HepG2 (cell line): Measurements from ENCODE around the gene RAB5B. TPM values are rescaled to one million over a fixed set of nuclear protein-coding genes. Genes with fewer than 3 reads are reported as not detected.

ENCODE experiments used
- AKAP8 ChIP-seq: sonication (generic); formaldehyde crosslinking; IDR thresholded peaks from 2 replicates; pipeline ENCODE4 v1.5.1; 2020; ENCODE audit warnings: mild to moderate bottlenecking, missing genetic modification reagents
- CBX2 ChIP-seq, 2 experiments: fragments of 200-600 bp in 1 of 2; sonication (generic); formaldehyde crosslinking in 1 of 2; IDR thresholded peaks; 2 replicates each; pipeline versions ENCODE4 v1.7.0 to v1.8.1; 2018 to 2022; ENCODE audit warnings: low read depth in 2 of 2, low read length in 1 of 2, mild to moderate bottlenecking in 1 of 2, missing genetic modification reagents in 1 of 2
- FOXA3 ChIP-seq: IDR thresholded peaks from 2 replicates; pipeline ENCODE4 v1.6.1; 2016; ENCODE audit warnings: missing genetic modification reagents, missing compliant biosample characterization
- KLF13 ChIP-seq: sonication (generic); formaldehyde crosslinking; IDR thresholded peaks from 2 replicates; pipeline ENCODE4 v1.4.0; 2020; ENCODE audit warnings: mild to moderate bottlenecking, missing genetic modification reagents
- KMT2A ChIP-seq: sonication (generic); formaldehyde crosslinking; IDR thresholded peaks from 2 replicates; pipeline ENCODE4 v1.4.0; 2020; ENCODE audit warnings: missing genetic modification reagents
- PAXIP1 ChIP-seq: sonication (generic); formaldehyde crosslinking; conservative IDR thresholded peaks from 2 replicates; pipeline ENCODE4 v1.4.0; 2020; ENCODE audit warnings: mild to moderate bottlenecking, missing genetic modification reagents, moderate library complexity
- POGK ChIP-seq: sonication (generic); formaldehyde crosslinking; conservative IDR thresholded peaks from 2 replicates; pipeline ENCODE4 v1.8.0; 2022; ENCODE audit warnings: mild to moderate bottlenecking, moderate library complexity, missing genetic modification reagents
- RBFOX2 ChIP-seq: fragments of 200-400 bp; formaldehyde crosslinking; IDR thresholded peaks from 2 replicates; pipeline ENCODE4 v1.6.1; 2017; ENCODE audit warnings: low read depth, mild to moderate bottlenecking, low read length
- RXRB ChIP-seq: IDR thresholded peaks from 2 replicates; pipeline ENCODE4 v1.6.1; 2016; ENCODE audit warnings: borderline replicate concordance, missing genetic modification reagents, missing compliant biosample characterization
- SRSF1 ChIP-seq: fragments of 200-400 bp; formaldehyde crosslinking; optimal IDR thresholded peaks from 2 replicates; pipeline ENCODE3; 2017; ENCODE audit warnings: mild to moderate bottlenecking, low read depth, low read length, moderate library complexity
- ZNF251 ChIP-seq: sonication (generic); formaldehyde crosslinking; IDR thresholded peaks from 2 replicates; pipeline ENCODE4 v1.9.0; 2021; ENCODE audit warnings: mild to moderate bottlenecking, missing genetic modification reagents
- ZNF501 ChIP-seq: sonication (generic); formaldehyde crosslinking; IDR thresholded peaks from 2 replicates; pipeline ENCODE4 v1.5.1; 2020; ENCODE audit warnings: mild to moderate bottlenecking, moderate library complexity, missing genetic modification reagents
- ZNF564 ChIP-seq: sonication (generic); formaldehyde crosslinking; IDR thresholded peaks from 2 replicates; pipeline ENCODE4 v1.8.1; 2023; ENCODE audit warnings: mild to moderate bottlenecking, missing genetic modification reagents
- ZNF569 ChIP-seq: sonication (generic); formaldehyde crosslinking; IDR thresholded peaks from 2 replicates; pipeline ENCODE4 v1.5.0; 2020; ENCODE audit warnings: mild to moderate bottlenecking, missing genetic modification reagents, moderate library complexity, borderline replicate concordance
- ZNF572 ChIP-seq: sonication (generic); formaldehyde crosslinking; IDR thresholded peaks from 2 replicates; pipeline ENCODE4 v1.5.1; 2020; ENCODE audit warnings: mild to moderate bottlenecking, missing genetic modification reagents
- ZNF646 ChIP-seq: sonication (generic); formaldehyde crosslinking; IDR thresholded peaks from 2 replicates; pipeline ENCODE4 v1.9.0; 2021; ENCODE audit warnings: mild to moderate bottlenecking, missing genetic modification reagents
- polyA plus RNA-seq, 8 experiments: library from polyadenylated mRNA; depleted of rRNA in 3 of 8; stranded (reverse) in 7 of 8; unstranded in 1 of 8; fragments of >200 nt; fragmentation: Illumina TruSeq in 4 of 8; extraction: Trizol in 4 of 8; gene quantifications; 2 replicates each; pipeline versions ENCODE4 v1.2.1 to v1.2.3, GENCODE V29; 2011 to 2016; ENCODE audit warnings: low read depth in 4 of 8, missing spikeins in 1 of 8, mixed read lengths in 1 of 8; ENCODE audit not compliant: insufficient read depth in 1 of 8
- total RNA-seq, 5 experiments: library from RNA; depleted of rRNA; stranded (reverse); fragments of >200 nt; fragmentation: Illumina TruSeq; extraction: Trizol; gene quantifications; 2 replicates each; pipeline ENCODE4 v1.2.3, GENCODE V29; 2016; ENCODE audit warnings: low read depth in 1 of 5

The RAB5B gene
- total and polyA plus RNA-seq, 2 of the 13 experiments (the other 11 are each of a cell fraction or from before 2014, with no cell fraction given) = 26.0 to 68.3 TPM

DNA sequence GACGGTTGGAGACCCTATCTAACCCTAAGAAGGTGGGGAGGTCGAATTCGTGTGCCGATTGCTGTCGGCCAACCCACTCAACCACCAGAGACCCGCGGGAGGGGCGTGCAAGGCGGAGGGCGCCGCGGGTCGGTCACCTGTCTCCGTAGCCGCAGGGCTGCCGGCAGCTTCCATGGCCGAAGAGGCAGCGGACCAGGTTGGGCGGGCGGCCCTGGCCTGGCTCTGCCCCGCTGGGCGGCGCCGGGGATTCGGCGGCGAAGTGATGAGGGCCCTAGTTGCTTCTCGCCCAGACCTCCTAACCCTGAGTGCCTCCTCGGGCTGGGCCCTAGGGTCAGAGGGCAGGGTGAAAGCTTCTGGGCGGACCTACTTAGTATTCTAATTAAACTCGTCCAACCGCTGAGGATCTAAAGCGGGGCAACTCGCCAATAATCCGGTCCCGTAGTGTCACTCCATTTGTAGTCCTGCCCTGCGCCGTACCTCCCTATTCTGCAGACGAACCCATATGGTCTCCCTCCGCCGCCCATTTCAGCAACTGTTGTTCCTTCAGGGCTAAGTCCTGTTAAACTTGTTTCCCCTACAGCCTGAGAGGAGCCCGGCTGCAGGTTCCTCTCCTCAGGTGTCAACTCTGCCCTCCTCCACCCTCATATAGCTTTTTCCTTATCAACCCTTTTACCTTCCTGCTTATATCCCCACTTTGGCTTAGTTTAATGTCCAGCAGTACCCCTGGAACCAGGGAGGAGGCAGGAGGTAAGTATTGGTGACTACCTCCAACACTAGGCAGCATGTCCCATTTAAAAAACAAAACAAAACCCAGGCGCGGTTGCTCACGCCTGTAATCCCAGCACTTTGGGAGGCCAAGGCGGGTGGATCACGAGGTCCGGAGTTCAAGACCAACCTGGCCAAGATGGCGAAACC is 46.0 kb upstream of the RAB5B start, which contains the start of gene PYM1 (continued):
- 0 out of 2 replicates have a peak, but pooled peaks have one; percentile 18 for TF ChIP-seq AKAP8 (CRISPR knock-in tag)
- 0 out of 2 replicates have a peak, but pooled peaks have one; percentile 32 for TF ChIP-seq RXRB
- peak; percentile 59; the same call in 1 of the 2 replicates for TF ChIP-seq POGK
- peak; percentile 30; the same call in 1 of the 2 replicates for TF ChIP-seq KMT2A (CRISPR knock-in tag)
- TF ChIP-seq ZNF646 (CRISPR knock-in tag) = no peak
- no peak for TF ChIP-seq KLF13 (CRISPR knock-in tag)
- no peak for TF ChIP-seq ZNF251
- TF ChIP-seq ZNF564 (CRISPR knock-in tag) = no peak
- TF ChIP-seq ZNF572 (CRISPR knock-in tag) = no peak
- peak; percentile 52 for TF ChIP-seq PAXIP1 (CRISPR knock-in tag)
- TF ChIP-seq RBFOX2 = peak; percentile 92
- TF ChIP-seq ZNF569 (CRISPR knock-in tag) = 0 out of 2 replicates have a peak, but pooled peaks have one; percentile 79
- TF ChIP-seq SRSF1 = no peak
- TF ChIP-seq CBX2 (IDR thresholded peaks at IDR 0.05; ENCODE audit: low read depth, low read length) = no peak
- TF ChIP-seq CBX2 (CRISPR knock-in tag; IDR thresholded peaks at IDR 0.05; ENCODE audit: low read depth) = no peak
- peak; percentile 18; the same call in 1 of the 2 replicates for TF ChIP-seq ZNF501 (CRISPR knock-in tag)
- TF ChIP-seq FOXA3 (CRISPR knock-in tag) = 0 out of 2 replicates have a peak, but pooled peaks have one; percentile 5
